Thyroid gland (tissue), 4 donors: ENCODE results near the gene ACAD11. TPM values are rescaled to one million over a fixed set of nuclear protein-coding genes. Genes with fewer than 3 reads are reported as not detected.

ENCODE experiments used
- DNase-seq, 2 donors: peaks; one replicate each; pipeline ENCODE4 v3.0.0-alpha.2; 2019
- H3K27ac ChIP-seq, 3 donors: fragments of 200-600 bp; sonication (generic); 1 replicate in 2 of 3; 2 replicates in 1 of 3; pipeline ENCODE4 v1.5.1; 2016 to 2019; ENCODE audit warnings: mild to moderate bottlenecking in 1 of 3, moderate library complexity in 1 of 3
- H3K27me3 ChIP-seq: fragments of 200-600 bp; sonication (generic); one replicate; pipeline ENCODE4 v1.5.1; 2019
- H3K36me3 ChIP-seq, 2 donors: fragments of 200-600 bp; sonication (generic); one replicate each; pipeline ENCODE4 v1.5.1; 2016 to 2019
- H3K4me1 ChIP-seq, 2 donors: fragments of 200-600 bp; sonication (generic); one replicate each; pipeline ENCODE4 v1.5.1; 2017 to 2019
- H3K4me3 ChIP-seq, 3 donors: fragments of 200-600 bp; sonication (generic); replicated peaks in 1 of 3; 1 replicate in 2 of 3; 2 replicates in 1 of 3; pipeline ENCODE4 v1.5.1; 2016; ENCODE audit warnings: mild to moderate bottlenecking in 1 of 3
- H3K9me3 ChIP-seq: fragments of 200-600 bp; sonication (generic); one replicate; pipeline ENCODE4 v1.5.1; 2017
- CTCF ChIP-seq, 6 experiments: fragments of 200-600 bp in 3 of 6; fragments of 450-650 bp in 3 of 6; sonication (generic) in 3 of 6; IDR thresholded peaks; one replicate each; pipeline ENCODE4 v1.5.1; 2016 to 2019; ENCODE audit warnings: antibody characterized with exemption in 6 of 6, mild to moderate bottlenecking in 2 of 6, inconsistent platforms in 1 of 6, moderate library complexity in 1 of 6
- POLR2A ChIP-seq, 2 donors: fragments of 450-650 bp; IDR thresholded peaks; one replicate each; pipeline ENCODE4 v1.6.1; 2017; ENCODE audit warnings: antibody characterized with exemption in 2 of 2, mild to moderate bottlenecking in 2 of 2, moderate library complexity in 1 of 2
- WGBS, 2 donors: methylation state at CpG; one replicate each; pipeline ENCODE4 v1.1.5; 2017; 5-methylcytosine and 5-hydroxymethylcytosine counted together
- intact Hi-C: fragments of 100-400 bp; cut with DNase I; formaldehyde crosslinking; loops from one replicate; pipeline ENCODE4 v1.15.1; 2023
- total RNA-seq, 4 donors: library from RNA; depleted of rRNA; stranded (reverse); fragments of >200 nt; gene quantifications; one replicate each; pipeline ENCODE4 v1.2.3, GENCODE V29; 2016

ACAD11 gene
- total RNA-seq, 4 donors from 2014 or later = 34.9 to 42.6 (median 42.3) TPM

- no peak overlapping the region for H3K27ac ChIP-seq
- no peaks in the 10 kb centered on the region for H3K36me3 ChIP-seq
- DNase-seq = peak; percentile 20 to 52
- peaks cover 8 to 11% of the 10 kb centered on the region in 2 donors for H3K4me1 ChIP-seq
- no peak for TF ChIP-seq CTCF (IDR thresholded peaks at IDR 0.05)
- TF ChIP-seq POLR2A (IDR thresholded peaks at IDR 0.05) = no peak
- no peak overlapping the region for H3K4me3 ChIP-seq
- no peaks in the 10 kb centered on the region for H3K9me3 ChIP-seq
- no peaks in the 10 kb centered on the region for H3K27me3 ChIP-seq
- intact Hi-C loops = no loop called here
- WGBS, 2 donors = 30 to 47% methylated on average over 8 of the region's 8 CpGs
Observed at GRCh38 chr3:132554437-132554836, 105.2 kb downstream of the ACAD11 start.

GRCh38 chr3:132553826-132554225 is 105.8 kb downstream of the ACAD11 start:
- DNase-seq = no peak
- Histone ChIP-seq H3K27me3 (no peaks in the 10 kb centered on the region), H3K27ac (no peak overlapping the region), H3K4me1 (peaks cover 10 to 15% of the 10 kb centered on the region in 2 donors), H3K4me3 (no peak overlapping the region), H3K36me3 (no peaks in the 10 kb centered on the region), H3K9me3 (no peaks in the 10 kb centered on the region)
- 63 to 82% methylated on average over 6 of the region's 6 CpGs for WGBS, 2 donors
- TF ChIP-seq CTCF (IDR thresholded peaks at IDR 0.05) (no peak), POLR2A (IDR thresholded peaks at IDR 0.05) (no peak)
- intact Hi-C loops = no loop called here

GRCh38 chr3:132550579-132551305 is 108.9 kb downstream of the ACAD11 start:
- intact Hi-C loops = no loop called here
- no peak for TF ChIP-seq POLR2A (IDR thresholded peaks at IDR 0.05)
- no peak for TF ChIP-seq CTCF (IDR thresholded peaks at IDR 0.05)
- Histone ChIP-seq H3K36me3 (no peaks in the 10 kb centered on the region), H3K4me1 (peaks cover 12 to 15% of the 10 kb centered on the region in 2 donors), H3K27ac (no peak overlapping the region), H3K27me3 (no peaks in the 10 kb centered on the region), H3K9me3 (no peaks in the 10 kb centered on the region), H3K4me3 (no peak overlapping the region)
- DNase-seq = no peak
- 81 to 86% methylated on average over 3 of the region's 3 CpGs for WGBS, 2 donors

GRCh38 chr3:132549890-132550578 is 109.6 kb downstream of the ACAD11 start:
- H3K4me3 ChIP-seq = no peak overlapping the region
- H3K27me3 ChIP-seq = no peaks in the 10 kb centered on the region
- H3K4me1 ChIP-seq = peaks cover 12 to 15% of the 10 kb centered on the region in 2 donors
- H3K9me3 ChIP-seq = no peaks in the 10 kb centered on the region
- intact Hi-C loops = no loop called here
- DNase-seq = no peak
- H3K27ac ChIP-seq = no peak overlapping the region
- no peaks in the 10 kb centered on the region for H3K36me3 ChIP-seq
- TF ChIP-seq POLR2A (IDR thresholded peaks at IDR 0.05) = no peak

GRCh38 chr3:132549169-132549568 is 110.4 kb downstream of the ACAD11 start:
- intact Hi-C loops = no loop called here
- H3K27ac ChIP-seq = peak overlapping the region in 1 of 3 donors; percentile 3
- WGBS, 2 donors = 52 to 66% methylated on average over 8 of the region's 8 CpGs
- no peaks in the 10 kb centered on the region for H3K9me3 ChIP-seq
- H3K4me3 ChIP-seq = no peak overlapping the region
- peak; percentile 39 to 52 for DNase-seq
- H3K27me3 ChIP-seq = no peaks in the 10 kb centered on the region
- H3K4me1 ChIP-seq = peaks cover 7 to 13% of the 10 kb centered on the region in 2 donors
- no peaks in the 10 kb centered on the region for H3K36me3 ChIP-seq
- TF ChIP-seq POLR2A (IDR thresholded peaks at IDR 0.05) (no peak), CTCF (IDR thresholded peaks at IDR 0.05) (no peak)
